ENCODE data around the gene CYBA.
"Not testable (repeated sequence)": the region's sequence is repeated elsewhere in the genome, so short reads cannot be mapped to it uniquely, and the experiment has no call there.

Gene CYBA

DNA sequence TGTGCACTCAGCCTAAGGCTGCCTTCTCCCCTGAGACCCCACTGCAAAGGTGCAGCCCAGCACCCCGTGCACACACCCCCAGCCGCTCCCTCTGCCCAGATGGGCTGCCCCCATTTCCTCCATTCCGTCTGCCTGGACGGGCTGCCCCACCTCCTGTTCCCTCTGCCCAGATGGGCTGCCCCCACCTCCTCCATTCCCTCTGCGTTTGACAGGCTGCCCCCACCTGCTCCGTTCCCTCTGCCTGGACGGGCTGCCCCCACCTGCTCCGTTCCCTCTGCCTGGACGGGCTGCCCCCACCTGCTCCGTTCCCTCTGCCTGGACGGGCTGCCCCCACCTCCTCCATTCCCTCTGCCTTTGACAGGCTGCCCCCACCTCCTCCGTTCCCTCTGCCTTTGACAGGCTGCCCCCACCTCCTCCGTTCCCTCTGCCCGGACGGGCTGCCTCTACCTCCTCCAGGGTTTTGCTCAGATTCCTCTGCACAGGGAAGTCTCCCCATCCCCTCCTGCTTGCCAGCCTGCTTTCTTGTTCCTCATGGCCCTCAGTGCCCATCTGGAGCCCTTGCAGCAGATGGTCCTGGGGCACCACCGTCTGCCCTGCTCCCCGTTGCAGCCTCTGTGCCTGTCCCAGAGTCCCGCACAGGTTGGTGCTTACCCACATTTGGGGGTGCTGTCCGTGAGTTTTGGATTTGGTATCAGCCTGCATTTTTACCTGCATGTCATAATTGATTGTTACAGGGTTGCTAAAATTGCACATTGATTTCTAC is 35.9 kb downstream of the CYBA start:
- no peak for DNase-seq (ENCODE audit: low read depth in 2 of 2)

DNA sequence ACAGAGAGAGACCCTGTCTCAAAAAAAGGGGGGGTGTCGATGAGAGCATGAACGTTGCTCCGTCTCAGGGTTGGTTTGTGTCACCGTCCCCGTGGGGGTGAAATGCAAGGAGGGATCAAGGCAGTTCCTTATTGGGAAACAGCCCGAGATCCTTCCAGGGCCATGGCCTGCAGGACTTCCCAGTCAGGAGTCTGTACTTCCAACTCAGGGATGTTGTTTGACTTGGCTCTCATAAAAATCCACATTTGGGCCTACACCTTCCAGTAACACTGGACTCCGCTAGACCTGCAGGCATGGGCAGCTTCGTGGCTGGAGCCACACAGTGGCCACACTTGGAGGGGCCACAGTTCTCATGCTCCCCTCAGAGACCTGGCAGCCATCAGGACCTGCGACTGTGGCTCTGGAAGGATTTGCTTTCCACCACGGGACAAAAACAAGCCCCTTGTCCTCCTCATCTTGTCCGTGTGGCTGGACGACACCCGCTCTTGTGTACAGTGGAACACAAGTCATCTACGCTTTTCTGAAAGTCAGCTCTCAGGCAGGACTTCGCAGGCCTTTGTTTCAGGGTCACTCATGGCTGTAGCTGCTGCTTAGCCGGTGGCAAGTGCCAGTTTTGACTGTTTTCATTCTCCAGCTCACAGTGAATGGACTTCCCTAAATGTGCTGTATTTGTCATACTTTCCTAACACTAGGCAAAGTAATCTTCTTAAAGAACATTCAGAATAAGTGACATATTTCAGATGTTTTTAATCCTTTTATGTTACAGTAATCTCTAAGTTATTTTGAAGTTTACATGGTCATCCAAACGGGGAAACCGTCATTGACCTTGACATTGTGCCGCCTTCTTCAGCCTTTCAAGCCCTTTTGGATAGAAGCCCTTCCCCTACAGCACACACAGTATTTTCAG is 36.7 kb downstream of the CYBA start:
- DNase-seq (ENCODE audit: low read depth in 2 of 2): no peak

DNA sequence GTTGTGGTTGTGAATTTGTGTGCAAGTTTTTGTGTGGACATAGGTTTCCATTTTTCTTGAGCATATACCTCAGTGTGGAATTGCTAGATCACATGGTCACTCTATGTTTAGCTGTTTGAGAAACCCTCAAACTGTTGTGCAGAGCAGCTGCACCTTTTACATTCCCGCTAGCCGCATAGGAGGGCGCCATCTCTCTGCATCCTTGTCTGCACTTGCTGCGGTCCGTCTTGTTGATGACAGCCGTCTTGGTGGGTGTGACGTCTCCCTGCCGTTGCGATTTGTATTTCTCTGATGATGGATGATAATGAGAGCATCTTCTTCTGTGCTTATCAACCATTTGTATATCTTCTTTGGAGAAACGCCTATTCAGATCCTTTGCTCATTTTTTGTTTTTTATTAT is 37.6 kb downstream of the CYBA start:
- DNase-seq (ENCODE audit: low read depth in 2 of 2): no peak

DNA sequence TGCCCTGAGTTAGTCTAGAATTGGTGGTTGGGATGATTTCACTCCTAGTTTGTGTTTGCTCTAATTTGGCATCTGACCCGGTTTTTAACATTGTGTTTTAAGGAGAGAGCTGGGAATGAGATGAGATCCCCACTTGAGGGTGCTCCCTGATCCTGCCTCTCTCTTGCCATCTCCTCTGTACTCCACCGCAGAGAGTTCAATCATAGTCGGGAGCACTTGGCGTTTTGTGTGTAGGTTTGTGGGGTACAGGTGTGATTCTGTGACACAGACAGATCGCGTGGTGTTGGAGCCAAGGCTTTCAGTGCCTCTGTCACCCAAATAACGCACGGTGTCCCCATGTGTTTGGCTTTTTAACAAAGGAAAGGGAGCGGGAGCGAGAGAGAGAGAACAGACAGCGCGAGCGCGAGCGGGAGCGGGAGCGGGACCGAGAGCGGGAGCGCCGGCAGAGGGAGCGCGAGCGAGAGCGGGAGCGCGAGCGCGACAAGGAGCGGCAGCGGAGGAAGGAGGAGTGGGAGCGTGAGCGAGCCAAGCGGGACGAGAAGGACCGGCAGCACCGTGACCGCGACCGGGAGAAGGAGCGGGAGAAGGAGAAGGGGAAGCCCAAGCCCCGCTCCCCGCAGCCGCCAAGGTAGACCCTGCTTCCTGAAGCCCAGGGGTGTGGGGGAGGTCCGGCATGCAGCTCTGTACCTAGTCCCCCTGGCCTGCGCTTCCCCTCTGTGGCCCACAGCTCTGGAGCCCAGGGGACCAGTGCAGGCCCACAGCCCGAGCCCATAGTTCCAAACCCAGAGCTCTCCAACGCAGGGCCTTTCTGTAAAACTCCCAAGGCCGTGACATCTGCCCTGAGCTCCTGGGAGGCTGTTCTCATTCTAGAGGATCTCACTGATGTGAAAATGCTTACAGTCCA is 39.7 kb downstream of the CYBA start:
- no peak for DNase-seq (ENCODE audit: low read depth in 2 of 2)

DNA sequence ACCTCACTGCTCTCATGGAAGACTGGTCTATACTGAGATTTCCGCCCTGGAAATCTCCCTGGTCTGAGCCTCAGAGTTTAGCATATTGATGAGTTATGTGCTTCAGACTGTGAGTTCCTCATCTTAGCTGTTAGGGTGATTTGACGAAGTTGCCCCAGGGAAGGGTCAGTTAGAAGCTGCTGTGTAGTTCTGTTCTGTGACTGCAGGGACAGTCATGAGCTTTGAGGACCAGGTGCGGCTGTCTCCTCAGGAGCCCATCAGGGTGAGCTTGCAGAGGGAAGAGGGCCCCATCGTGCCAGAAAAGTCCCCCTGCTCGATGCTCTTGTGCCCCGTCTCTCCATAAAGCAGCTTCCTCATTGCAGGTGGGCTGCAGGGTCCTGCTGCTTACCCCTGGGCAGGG is 40.8 kb downstream of the CYBA start:
- DNase-seq (ENCODE audit: low read depth in 2 of 2): no peak

DNA sequence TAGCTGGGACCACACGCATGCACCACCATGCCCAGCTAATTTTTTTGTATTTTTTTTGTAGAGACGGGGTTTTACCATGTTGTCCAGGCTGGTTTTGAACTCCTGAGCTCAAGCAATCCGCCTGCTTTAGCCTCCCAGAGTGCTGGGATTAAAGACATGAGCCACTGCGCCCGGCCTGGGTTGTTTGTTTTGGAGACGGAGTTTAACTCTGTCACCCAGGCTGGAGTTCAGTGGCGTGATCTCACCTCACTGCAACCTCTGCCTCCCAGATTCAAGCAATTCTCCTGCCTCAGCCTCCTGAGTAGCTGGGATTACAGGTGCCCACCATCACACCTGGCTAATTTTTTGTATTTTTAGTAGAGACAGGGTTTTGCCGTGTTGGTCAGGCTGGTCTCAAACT is 41.4 kb downstream of the CYBA start:
- DNase-seq (ENCODE audit: low read depth in 2 of 2): not testable (repeated sequence)

DNA sequence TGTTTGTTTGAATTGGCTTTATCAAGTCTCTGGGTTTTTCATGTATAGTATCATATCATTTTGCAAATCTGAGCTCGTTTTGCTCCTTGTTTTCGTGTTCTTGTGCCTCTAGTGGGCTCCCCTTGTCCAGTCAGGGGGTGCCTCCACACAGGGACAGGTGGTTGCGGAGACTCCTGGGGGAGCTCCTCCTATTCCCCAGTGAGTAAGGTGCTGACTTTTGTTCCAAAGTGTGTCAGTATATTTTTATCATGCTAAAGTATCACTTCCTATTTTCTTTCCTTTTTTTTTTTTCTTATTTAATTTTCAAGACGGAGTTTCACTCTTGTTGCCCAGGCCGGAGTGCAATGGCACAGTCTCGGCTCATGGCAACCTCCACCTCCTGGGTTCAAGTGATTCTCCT is 42.8 kb downstream of the CYBA start:
- DNase-seq (ENCODE audit: low read depth in 2 of 2): no peak

DNA sequence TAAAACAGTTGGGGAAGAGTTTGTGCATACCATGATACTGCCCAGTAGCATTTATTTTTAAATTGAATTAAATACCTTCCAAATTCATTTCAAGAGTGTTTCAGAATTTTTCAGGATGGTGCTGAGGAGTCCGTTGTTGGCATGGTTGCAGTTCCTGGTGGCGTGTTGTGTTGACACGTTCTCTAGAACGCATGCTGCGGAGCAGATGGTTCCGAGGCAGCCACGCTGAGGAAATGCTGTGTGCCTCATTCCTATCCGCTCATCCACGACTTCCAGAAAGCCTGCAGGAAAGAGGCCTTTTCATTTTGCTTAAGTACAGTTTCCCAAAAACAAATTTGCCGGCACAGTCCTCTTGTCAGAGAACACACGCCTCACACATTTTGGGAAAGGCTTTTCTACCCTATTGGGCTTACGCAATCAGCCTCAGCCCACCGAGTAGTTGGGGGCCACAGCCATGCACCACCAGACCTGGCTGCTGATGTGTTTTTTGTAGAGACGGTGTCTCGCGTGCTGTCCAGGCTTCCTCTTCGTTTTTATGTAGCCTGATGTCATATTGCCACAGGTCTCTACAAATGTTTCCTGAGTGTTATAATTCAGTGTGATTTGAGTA is 44.6 kb downstream of the CYBA start:
- no peak for DNase-seq (ENCODE audit: low read depth in 2 of 2)

DNA sequence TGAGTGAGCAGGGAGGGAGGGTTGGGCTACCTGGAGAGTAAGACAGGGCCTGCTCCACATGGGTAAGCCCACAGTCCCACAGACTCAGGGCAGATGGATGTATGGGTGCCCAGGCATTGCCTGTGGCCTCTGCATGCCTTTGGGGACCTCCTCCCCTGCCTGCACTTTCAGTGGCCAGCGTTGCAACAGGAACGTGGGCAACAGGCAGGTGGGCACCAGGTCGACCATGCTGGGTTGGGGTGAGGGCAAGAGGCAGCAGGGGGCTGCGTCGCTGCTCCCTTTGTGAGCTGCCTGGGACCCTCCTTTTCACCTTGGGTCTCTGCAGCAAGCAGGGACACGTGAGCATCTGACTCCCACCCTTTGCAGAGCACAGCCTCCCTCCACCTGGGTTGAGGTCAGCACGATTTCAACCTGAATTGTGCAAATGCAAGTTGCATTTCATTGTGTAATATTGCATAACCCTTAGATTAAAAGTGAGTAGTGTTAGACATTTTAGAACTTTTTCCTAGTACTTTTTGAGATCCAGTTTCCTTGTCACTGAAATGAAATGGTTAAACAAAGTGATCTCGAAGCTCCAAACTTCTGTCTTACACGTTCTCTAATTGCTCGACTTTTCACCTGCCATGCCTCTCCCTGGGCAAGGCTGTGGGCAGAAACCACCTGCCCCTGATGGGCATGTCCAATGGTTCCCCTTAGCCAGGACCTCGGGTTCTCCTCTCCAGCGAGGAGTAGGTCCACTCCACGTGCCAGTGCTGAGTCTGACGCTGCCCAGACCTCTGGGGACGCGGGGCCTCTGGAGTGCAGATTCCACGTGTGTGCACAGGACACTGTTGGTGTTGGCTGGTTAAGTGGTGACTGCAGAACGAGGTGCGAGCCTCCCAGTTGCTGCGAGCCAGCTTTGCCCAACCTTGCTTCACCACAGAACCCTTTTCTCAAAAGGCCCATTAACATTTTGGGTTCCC is 45.4 kb downstream of the CYBA start:
- DNase-seq (ENCODE audit: low read depth in 2 of 2): no peak

DNA sequence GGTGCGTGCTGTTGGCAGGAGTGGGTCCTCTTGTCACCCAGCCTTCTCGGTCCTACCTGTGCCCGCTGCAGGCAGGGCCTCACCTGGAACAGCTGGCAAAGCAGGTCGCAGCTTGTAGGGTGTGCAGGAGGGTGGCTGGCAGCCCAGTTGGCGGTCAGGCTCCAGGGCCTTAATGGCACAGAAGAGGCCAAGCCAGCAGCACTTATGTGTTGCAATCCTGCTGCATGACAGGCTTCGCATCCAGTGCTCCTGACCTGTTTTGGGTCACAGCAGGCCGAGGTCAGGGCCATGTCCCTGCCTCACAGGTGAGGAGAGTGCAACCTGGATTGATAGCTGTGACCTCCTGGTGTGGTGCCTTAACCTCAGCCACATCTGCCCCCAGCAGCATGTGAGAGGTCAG is 48.8 kb downstream of the CYBA start:
- no peak for DNase-seq (ENCODE audit: low read depth in 2 of 2)

DNA sequence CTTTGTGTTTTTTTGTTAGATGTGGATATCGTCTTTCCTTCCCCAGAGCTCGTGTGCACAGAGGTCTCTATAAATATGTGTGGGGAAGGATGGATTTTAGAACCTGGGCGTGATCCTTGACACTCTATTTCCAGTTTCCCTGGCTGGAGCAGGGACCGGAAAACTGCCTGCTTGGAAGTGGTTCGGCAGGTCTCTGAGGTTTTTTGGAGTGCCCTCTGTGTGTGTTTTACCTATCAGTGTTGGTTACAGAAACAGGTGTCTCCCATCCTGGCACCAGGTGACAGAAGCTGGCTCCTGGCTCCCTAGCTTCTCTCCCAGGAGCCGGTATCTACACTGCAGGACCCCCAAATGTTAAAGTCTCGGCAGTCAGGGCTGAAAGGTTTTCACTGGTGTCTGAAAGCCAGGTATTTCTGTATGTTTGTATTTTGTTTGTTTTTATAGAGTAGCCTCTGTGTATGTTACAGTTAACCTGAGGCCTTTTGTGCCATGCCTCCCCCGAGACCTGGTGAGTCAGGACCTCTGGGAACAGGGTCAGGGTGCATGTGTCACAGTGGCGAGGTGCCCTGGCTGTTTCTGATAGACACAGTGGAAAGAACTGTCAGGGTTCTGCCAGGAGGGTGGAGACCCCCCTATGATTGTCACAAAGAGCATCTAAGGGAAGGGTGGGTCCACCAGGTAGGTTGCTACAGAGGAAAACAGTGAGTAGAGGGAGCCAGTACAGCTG is 49.4 kb downstream of the CYBA start:
- no peak for DNase-seq (ENCODE audit: low read depth in 2 of 2)

DNA sequence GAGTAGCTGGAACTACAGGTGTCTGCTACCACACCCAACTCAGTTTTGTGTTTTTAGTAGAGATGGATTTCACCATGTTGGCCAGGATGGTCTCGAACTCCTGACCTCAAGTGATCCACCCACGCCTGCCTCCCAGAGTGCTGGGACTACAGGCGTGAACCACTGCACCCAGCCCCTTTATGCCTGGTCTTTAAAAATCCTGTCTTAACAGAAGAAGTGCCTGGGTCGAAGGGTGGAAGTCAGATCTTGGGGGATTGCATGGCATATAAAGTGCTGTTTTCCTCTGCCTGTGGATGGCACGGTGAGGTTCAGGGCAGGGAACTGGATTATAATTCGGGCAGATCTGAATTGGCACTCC is 50.3 kb downstream of the CYBA start:
- DNase-seq (ENCODE audit: low read depth in 2 of 2): no peak

DNA sequence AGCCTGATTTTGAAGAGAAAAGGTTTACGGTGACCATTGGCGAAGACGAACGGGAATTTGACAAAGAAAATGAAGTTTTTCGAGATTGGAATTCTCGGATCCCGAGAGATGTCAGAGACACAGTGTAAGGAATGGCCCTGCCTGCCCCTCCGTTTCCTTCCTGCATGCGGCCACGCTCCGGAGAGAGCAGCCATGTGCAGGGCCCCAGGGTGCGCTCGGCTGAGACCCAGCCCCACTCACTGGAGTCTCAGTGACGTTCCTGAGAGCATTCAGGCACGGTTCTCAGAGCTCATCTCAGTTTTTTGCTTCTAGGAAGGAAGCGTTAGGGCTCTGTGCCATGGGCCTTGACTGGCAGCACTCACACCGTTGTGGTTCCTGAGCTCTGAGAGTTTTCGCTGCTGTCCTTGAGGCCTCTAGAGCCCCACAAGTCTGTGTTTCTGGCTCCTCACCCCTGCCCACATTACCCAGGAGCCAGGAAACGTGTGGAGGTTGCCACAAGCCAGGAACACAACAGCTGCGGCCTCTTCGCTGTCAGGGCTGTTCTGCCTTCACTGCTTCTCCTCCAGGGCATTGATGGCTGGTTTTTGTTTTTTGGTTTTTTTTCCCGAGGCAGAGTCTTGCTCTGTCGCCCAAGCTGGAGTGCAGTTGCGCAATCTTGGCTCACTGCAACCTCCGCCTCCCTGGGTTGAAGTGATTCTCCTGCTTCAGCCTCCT is 50.9 kb downstream of the CYBA start:
- no peak for DNase-seq (ENCODE audit: low read depth in 2 of 2)

DNA sequence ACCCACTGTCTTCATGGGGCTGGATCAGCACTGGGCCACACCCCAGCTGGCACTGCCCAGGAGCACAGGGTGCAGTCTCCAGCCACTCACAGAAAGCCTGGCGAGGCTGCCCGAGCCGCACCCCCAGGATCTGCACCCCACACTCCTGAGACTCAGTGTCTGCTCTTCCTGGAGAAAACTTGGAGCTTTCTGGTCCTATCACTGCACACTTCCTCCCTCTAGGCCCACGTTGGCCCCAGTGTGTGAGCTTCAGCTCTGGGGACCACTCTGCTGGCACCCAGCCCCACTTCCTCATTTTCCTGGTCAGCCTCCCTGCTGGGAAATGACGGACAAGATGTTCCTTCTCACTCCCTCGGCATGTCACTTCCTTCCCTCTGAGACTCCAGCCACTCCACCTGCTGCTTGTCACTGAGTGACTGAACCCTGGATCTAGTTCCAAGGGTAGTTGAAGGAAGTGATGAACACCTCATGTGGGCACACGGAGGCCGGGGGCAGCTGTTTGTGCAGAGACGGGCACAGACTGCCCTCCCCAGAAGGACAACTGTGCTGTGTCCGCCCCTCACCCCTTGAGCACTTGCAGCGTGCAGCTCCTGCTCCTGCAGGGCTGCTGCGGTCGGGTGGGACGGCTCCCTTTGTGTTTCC is 51.6 kb downstream of the CYBA start:
- DNase-seq (ENCODE audit: low read depth in 2 of 2): no peak

DNA sequence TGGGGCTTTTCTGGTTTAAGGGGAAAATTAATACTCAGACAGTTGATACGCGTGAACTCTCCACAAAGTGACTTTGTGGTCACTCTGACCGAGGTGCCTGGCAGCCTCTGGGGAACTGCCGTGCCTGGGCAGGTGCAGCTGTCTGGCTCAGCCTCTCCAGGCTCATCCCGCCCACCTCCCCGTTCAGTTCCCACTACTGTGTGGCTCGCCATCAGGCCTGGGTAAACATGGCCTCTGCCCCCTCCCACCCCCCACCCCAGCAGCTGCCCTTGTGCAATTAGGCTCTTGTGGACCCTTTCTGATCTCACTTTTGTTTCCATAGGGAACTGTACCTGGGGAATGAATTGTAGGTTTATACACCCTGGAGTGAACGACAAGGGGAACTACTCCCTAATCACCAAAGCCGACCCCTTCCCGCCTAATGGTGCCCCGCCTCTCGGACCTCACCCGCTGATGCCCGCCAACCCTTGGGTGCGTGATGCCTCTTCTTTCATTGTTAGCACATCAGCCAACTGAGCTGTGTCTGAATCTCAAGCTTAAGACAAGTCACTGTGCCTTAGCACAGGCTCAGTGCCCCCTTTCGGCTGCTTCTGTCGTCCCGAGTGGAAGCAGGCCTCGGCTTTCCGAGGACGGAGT is 52.9 kb downstream of the CYBA start:
- DNase-seq (ENCODE audit: low read depth in 2 of 2): no peak

DNA sequence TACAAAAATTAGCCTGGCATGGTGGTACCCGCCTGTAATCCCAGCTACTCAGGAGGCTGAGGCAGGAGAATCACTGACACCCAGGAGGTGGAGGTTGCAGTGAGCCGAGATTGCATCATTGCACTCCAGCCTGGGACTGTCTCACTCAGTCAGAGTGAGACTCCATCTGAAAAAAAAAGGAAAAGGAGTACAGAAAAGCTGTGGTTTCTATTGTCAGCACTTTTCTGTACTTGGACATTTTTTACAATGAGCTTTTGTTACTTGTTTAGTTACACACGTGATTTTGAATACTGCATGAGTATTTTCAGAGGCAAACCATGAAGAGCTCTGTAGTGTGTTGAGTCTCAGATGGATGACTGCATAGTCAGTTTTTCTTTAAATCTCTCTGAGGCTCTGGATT is 54.4 kb downstream of the CYBA start:
- DNase-seq (ENCODE audit: low read depth in 2 of 2): no peak

DNA sequence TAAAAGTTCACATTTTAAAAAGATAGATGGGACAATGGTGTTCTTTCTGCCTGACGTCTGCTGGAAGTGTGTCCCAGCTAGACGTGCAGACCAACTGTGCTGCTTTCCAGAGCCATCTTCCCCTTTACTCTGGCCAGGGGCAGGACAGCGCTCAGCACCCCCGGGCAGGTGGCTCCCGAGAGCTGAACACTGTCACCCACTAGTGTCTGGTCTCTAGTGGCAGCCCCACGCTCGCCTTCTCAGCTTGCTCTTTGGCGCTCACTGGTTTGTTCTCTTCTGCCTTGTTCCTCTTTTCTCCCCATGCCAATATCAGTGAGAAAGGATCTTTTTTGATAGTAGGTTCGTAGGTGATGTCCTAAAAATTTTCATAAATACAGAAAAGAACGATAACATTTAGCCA is 54.9 kb downstream of the CYBA start:
- DNase-seq (ENCODE audit: low read depth in 2 of 2): no peak

DNA sequence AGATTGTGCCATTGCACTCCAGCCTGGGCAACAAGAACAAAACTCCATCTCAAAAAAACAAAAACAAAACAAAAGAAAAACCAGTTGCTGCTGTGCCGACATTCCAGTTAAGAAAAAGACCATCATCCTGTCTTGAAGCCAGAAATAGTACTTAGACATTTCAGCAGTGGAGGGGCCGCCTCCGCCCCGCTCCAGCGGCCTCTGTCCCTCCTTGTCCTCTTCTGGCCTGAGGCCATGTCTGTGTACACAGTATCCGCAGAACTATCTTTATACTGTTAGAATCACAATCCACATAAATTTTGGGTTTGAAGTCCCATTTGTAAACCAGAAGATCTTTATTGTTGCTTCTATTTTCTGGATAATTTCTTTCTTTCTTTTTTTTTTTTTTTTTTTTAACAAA is 55.8 kb downstream of the CYBA start:
- no peak for DNase-seq (ENCODE audit: low read depth in 2 of 2)
